Midbrain (tissue), 1 donor: ENCODE results near the gene CRYBG2.
A peak's percentile ranks its signal among the peaks of the same experiment; 100 is the strongest.
"Not testable (repeated sequence)": the region's sequence is repeated elsewhere in the genome, so short reads cannot be mapped to it uniquely, and the experiment has no call there.

Experiments
- DNase-seq: peaks from one replicate; lab custom pipeline; 2025; lab: John Stamatoyannopoulos, UW

Gene CRYBG2

GRCh38 chr1:26321315-26322041 lies 32.5 kb downstream of the CRYBG2 start:
- peak; percentile 90 for DNase-seq

DNA sequence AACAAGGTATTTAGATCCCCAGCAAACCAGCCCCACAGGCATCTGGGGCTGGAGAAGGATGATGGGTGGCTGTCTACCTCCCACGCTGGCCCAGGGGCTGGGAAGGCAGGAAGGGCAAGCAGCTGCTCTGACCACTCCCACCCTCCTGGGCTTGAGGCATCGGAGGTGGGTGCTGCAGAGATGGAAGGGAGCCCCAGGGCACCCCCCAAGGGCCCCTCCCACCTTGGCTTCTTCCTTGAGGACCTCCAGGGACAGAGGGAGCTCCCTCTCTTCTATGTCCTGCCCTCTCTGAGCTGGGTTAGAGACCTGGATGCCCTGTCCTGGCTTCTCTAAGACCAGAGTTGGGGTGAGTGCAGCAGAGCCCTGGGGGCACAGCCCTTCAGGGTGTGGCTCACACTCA lies 33.0 kb downstream of the CRYBG2 start:
- no peak for DNase-seq

GRCh38 chr1:26318338-26319064 lies 35.4 kb downstream of the CRYBG2 start:
- no peak for DNase-seq

DNA sequence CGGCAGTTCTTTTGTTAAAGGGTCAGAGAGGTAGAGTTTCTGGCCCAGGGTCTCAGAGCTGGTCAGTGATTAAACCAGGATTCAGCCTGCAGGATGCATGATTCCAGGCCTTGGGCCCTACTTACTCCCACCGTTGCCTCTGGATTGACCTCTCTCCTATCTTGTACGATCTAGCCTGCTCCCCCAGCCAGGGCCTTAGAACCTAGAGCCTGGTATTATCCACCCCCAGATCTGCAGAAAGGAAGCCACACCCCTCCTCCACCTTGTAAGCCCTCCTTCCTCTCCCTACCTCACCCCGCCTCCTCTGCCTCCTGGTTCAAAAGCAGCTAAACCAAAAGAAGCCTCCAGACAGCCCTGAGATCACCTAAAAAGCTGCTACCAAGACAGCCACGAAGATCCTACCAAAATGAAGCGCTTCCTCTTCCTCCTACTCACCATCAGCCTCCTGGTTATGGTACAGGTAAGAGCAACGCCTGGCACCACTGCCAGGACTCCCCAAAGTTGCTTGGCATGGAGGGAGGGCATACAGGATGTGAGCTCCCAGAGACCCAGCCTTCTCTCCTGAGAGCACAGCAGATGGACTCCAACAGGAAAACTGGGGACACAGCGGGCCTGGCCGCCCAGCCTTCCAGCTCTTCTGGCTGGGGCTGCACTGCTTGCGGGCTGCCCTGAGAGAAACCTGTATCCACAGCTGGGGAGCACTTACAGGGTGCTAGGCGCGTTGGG lies 36.2 kb downstream of the CRYBG2 start, which contains the start of gene CD52:
TSS of gene CD52 (plus strand) at position 347 of the 726 bp plus-strand sequence. CDS start at position 407, 60 bp downstream.
- DNase-seq, result no peak

DNA sequence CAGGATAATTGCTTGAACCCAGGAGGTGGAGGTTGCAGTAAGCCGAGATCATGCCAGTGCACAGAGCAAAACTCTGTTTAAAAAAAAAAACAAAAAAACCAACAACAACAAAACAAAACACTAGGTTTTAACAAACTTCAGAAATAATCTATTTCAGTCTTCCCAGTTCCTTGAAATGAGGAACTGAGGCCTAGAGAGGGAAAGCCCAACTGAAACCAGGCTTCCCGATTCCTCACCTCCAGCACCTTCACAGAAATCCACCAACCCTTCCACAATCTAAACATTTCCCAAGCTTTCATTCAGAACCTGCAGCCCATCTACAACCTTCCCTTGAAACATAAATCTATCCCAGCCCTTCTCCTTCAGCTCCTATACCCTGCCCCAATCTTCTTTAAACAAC lies 36.8 kb downstream of the CRYBG2 start:
- DNase-seq, result no peak

GRCh38 chr1:26315874-26316850 lies 37.8 kb downstream of the CRYBG2 start:
- DNase-seq, result no peak

- no peak for DNase-seq
Observed at GRCh38 chr1:26314501-26314900, 39.4 kb downstream of the CRYBG2 start.

- not testable (repeated sequence) for DNase-seq
Observed at GRCh38 chr1:26307966-26308899, 45.7 kb downstream of the CRYBG2 start.

DNA sequence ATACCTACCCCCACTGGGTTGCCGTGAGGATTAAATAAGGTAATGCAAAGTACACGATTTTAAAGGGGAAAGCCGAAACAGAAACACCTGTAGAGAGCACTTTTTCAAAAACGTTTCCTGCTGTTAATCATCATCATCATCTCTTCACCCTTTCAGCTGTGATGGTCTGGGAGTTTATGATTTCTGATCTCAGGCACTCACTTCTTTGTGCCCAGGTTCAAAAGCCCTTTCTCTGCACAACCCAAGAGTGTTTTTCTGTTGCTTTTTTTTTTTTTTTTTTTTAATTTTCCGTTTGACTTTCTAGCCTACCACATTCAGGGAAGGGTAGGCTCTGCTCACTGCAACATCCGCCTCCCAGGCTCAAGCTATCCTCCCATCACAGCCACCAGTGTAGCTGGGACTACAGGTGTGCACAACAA lies 46.6 kb downstream of the CRYBG2 start:
- no peak for DNase-seq

DNA sequence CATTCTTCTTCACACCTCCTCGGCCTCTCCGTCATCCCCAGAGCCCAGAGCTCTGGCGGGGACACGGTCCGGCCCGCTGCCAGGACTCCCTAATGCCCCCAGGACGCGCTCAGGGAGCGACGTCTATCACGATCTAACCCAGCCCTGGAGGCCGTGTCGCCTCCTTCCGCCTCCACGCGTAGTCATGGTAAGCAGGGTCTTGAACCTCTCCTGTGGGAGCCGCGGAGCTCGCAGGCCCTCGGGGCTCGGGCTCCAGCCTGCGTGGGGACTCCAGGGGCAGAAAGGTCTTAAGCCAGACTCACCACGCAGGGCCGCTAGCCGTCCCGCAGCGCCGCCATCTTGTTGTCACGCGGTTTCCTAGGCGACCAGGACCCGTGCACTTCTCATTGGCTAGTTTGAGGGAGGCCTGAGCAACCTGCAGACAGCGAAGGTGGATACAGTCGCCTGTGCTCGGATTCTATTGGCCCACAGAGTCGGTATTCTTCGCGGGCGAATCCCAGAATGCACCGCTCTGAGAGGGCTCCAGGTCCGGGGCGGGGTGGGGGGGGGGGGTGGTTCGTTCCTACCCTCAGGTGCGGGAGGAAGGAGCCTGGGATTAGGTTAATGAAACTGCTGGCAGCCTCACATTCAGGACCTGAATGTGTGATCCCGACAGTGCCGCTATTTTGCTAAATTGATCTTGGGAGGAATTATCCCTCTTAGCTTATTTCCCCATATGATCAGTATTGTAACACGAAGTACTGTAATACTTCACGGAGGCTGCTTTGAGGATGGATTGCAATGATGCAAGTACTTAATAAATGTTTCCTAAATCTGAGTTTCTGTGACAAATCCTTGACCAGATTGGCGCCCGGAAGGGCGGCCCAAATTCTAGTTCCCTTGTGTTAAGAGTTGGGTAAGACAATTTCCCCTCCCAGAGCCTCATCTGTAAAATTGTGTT lies 47.4 kb downstream of the CRYBG2 start, which contains the start of gene UBXN11:
TSS of gene UBXN11 (minus strand) at position 347 of the 940 bp plus-strand sequence. CDS start 3,753 bp downstream, outside the sequence.
- peak; percentile 86 for DNase-seq

DNA sequence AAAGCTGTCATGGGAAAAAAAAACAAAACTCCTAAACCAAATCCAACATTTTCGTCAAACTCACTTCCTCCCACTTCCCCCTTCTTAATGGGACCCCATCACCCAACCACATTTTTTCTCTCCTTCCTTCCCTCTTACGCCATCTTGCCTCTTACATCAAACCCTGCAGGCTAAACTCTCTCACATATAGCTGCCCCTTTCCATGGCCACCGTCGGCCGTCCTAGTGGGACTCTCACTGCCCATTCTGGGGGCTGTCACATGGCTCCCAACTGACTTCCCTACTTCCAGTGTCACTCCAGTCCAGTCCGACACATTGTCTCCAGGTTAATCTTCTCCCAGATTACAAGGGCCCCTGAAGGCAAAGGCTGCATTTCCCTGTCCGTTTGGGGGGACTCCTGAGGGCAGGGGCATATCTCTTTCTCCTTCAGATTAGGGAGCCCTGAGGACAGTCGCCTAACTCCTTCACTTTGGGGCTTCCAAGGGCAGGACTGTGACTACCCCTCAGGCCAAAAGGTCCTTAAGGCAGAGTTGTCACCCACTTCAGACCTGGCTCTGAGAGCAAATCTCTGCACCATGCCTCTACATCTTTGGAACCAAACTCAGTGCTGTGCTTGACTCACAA lies 48.2 kb downstream of the CRYBG2 start:
- DNase-seq, result no peak

- DNase-seq, result no peak
Observed at GRCh38 chr1:26302733-26303405, 51.1 kb downstream of the CRYBG2 start.

DNA sequence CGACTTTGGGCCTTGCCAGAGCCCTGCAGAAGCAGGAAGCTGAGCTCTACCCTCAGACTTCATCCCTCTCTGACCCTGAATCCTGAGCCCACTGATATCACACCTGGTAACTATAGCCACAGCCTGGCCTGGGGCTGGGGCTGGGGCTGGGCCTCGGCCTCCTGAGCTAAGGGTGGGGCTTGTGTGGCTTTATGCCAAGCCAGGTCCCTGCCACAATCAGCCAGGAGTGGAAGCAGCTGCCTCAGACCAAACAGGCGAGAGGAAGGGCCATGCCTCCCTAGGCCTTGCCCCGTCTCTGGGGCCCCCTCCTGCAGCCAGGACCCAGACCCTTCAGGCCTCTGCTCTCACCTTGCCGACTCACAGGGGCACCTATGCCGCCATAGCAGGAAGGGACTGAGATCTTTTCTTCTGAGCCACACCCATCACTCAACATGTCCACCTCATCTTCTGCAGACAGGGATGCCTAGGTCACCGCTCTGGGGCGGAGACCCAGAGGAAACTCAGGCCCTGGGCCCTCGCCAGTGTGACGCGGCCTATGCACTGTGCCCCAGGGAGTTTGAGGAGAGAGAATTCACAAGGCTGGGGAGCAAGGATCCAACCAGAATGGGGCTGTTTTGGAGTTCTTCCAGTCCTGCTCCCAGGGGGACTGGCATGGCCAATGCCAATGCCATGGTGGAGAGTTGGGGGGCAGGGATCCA lies 53.2 kb downstream of the CRYBG2 start:
- no peak for DNase-seq

GRCh38 chr1:26297791-26298124 lies 56.2 kb downstream of the CRYBG2 start:
- DNase-seq, result no peak

DNA sequence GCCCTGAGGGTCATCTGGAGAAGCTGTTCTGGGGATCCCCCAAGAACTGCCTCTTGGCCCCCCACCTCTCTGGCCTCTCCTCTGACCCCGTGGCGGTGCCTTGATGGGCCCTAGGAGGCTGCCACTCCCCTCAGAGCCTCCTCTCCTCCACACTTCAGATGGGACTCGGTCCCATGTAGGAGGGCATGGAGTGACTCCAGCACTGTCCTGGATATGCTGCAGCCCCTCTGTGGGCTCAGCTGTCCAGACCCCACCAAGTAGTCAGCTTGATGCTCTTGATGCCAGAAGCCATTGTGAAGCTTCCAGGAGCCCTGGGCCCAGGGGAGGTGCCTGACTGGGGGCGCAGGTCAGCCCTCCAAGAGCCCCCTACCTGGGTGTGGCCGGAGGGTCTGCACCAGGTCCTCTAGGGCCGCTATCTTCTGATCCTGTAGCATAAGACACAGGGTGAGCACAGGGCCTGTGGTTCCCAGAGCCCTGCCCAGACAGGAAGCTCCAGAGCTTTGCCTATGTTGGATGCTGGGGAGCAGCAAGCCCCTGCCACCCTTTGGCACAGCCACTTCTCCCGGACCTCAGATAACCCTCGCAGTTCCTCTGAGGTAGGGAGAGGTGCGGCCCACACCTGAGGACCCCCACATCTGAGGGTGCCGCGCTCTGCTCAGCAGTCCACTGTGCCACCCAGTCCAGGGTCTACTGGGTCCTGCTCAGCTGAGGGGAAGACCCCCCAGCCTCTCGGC lies 56.7 kb downstream of the CRYBG2 start:
- DNase-seq, result no peak

DNA sequence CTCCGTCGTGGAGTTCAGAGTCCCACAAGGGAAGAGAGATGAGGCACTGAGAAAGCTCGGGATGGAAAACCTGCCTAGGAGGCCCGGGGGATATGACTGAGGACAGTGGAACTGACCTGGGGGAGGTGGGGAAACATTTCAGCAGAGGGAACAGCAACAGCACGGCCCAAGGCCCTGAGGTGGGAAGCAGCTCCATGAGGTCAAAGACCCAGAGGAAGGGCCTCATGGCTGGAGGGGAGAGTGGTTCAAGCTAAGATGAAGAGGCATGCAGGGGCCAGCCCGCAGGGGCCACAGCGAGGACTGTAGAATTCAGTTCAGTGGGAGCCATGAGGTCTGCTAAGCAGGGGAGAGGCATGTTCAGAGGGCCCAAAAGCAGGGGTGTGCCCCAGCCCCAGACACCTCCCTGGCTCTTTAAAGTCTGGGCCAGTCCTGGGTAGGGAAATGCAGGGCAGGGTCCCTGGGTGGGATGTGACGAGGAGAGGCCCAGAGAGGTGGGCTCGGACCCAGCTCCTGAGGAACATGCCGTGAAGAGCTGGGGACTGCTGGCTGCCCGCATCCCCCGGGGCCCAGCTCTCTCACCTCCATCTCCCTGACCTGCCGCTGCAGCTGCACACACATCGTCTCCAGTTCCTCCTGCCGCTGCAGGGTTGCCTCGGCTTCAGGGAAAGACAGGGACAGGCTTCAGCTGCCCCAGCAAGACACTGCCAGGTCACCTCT lies 57.4 kb downstream of the CRYBG2 start:
- DNase-seq, result no peak
